ENCODE measurements around the gene TMEM115.

Gene TMEM115

GRCh38 chr3:50334339-50335075 is 24.8 kb downstream of the TMEM115 start:
- no peak for TF ChIP-seq CTCF (IDR thresholded peaks at IDR 0.05)

GRCh38 chr3:50333744-50334328 is 25.5 kb downstream of the TMEM115 start:
- TF ChIP-seq CTCF (IDR thresholded peaks at IDR 0.05): no peak

- TF ChIP-seq CTCF (IDR thresholded peaks at IDR 0.05): no peak
Observed at GRCh38 chr3:50331364-50331907, 27.9 kb downstream of the TMEM115 start.

GRCh38 chr3:50330330-50330729 is 29.0 kb downstream of the TMEM115 start:
- TF ChIP-seq CTCF (IDR thresholded peaks at IDR 0.05): no peak

DNA sequence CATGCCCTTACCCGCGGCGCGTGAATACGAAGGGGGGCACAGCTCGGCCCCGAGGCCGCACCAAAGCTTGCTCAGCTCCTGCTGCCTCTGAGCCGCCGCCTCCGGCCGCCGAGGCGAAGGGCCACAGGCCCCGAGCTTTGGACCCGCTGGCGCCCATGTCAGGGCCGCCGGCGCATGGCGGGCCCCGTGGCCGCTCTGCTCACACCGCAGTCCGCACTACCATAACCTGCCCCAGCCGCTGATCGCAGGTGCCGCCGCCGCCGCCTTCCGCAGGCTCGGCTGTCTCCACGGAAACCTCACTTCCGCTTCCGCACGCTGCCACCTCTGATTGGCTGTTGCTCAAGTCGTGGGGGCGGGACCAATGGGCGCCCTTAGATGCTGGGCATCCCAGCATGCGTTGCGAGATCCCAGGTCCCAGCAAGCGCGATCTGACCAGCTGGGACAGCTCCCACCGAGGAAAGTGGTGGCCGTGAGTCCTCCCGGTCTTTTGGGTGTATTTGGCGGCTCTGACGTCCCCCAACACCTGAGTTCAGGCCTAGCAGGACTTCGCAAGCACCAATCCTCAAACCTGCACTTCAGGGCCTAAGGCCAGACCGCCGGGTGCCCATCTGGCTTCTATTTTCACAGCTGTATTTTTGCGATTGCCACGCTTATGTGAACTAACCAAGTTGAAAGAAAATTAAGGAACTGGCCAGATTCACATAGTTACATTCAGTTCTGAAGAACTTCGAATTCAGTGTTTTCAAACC is 31.2 kb downstream of the TMEM115 start, which contains the start of gene TUSC2:
Gene TUSC2, minus strand, starts transcription at position 281 of the 749 bp plus-strand sequence. Its CDS starts 124 bp downstream, at position 157.
- no peak for TF ChIP-seq CTCF (IDR thresholded peaks at IDR 0.05)

DNA sequence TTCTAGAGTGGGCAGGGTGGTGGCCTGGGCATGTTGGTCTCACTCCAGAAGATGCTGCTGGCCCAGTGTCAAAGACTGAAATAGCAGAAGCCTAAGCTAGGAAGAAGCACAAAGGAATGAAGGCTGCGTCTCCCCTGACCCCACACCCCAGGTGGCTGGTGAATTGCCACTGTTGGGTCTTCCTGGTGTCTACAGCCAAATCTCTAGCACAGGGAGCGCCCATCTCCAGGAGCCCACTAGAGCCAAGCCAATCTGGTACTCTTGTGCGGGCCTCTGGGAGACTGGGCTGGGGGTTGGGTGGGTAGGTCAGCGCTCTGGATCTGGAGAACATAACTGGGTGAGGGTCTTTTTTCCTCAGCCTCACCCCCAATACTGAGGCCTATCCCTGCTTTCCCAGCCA is 32.2 kb downstream of the TMEM115 start:
- no peak for TF ChIP-seq CTCF (IDR thresholded peaks at IDR 0.05)

DNA sequence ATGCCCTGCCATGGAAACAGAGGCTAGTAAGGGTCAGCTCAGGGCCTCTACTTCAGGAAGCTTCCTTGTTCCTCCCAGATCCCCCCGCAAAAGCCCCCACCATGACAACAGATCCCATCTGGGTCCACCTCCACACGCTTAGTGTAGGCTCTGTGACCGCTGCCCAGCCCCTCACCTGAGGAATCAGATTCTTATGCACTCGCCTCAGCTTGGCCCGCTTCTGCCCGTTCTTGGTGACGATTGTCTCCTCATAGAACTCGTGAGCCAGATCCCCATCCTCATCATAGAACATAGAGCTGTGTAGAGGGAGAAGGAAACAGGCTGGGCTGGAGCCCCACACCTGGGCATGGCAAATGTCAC is 33.2 kb downstream of the TMEM115 start:
- TF ChIP-seq CTCF (IDR thresholded peaks at IDR 0.05): no peak
